ENCODE data around the gene SYCN.

Gene SYCN

DNA sequence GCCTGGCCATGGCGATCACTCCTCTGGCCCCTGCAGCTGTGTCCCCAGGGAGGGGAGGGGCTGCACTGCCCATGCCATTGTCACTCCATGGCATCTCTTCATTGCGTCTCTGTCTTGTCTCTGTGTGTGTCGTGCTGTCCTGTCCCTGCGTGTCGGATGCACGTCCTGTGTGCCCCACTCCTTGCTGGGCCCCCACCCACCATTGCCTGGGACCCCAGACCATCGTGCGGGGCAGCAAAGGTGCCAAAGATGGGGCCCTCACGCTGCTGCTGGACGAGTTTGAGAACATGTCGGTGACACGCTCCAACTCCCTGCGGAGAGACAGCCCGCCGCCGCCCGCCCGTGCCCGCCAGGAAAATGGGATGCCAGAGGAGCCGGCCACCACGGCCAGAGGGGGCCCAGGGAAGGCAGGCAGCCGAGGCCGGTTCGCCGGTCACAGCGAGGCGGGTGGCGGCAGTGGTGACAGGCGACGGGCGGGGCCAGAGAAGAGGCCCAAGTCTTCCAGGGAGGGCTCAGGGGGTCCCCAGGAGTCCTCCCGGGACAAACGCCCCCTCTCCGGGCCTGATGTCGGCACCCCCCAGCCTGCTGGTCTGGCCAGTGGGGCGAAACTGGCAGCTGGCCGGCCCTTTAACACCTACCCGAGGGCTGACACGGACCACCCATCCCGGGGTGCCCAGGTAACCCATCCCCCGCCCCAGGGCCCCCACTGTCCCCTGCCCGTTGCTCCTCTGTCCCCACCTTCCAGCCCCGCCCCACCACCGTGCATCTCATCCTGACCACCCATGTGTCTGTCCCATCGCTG is 31.2 kb downstream of the SYCN start:
- no peak for DNase-seq

DNA sequence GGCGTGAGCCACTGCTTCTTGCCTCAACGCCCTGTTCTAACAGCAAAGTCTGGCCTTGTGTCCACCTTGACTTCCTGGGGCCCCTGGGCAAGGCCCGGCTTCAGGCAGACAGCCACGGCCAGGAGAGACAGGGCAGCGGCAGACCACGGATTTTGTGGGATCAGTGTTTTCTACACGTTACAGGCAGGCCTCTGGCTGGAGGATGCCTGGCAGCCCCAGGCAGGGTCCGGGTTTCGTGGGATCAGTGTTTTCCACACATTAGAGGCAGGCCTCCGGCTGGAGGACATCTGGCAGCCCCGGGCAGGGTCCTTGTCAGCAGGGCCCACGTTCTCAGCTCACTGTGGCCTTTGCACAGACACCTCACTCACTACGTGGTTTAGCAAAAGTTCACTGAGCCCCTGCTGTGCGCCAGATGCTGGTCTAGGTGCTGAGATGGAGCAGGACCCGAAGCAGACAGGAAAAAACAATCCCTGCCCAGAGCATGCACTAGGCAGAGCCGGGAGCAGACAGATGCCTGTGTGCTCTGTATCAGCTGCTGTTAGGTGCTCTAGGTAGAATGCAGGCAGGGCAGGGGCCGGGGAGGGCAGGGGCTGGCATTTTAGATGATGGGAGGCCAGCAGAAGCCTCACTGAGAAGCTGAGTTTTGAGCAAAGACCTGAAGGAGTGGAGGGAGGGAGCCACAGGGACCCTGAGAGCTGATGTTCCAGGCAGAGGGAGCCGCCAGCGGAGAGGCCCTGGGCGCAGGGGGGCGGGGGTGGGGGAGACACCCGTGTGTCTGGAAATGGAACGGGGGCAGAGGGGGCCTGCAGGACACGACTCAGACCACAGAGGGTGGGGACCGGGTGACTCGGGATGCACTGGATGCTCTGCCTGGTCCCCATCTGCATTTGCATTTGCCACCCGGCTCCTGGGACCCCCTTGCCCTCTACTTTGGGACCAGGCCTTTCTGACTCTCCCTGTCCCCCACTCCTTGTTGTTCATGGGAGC is 32.3 kb downstream of the SYCN start:
- DNase-seq, result no peak

DNA sequence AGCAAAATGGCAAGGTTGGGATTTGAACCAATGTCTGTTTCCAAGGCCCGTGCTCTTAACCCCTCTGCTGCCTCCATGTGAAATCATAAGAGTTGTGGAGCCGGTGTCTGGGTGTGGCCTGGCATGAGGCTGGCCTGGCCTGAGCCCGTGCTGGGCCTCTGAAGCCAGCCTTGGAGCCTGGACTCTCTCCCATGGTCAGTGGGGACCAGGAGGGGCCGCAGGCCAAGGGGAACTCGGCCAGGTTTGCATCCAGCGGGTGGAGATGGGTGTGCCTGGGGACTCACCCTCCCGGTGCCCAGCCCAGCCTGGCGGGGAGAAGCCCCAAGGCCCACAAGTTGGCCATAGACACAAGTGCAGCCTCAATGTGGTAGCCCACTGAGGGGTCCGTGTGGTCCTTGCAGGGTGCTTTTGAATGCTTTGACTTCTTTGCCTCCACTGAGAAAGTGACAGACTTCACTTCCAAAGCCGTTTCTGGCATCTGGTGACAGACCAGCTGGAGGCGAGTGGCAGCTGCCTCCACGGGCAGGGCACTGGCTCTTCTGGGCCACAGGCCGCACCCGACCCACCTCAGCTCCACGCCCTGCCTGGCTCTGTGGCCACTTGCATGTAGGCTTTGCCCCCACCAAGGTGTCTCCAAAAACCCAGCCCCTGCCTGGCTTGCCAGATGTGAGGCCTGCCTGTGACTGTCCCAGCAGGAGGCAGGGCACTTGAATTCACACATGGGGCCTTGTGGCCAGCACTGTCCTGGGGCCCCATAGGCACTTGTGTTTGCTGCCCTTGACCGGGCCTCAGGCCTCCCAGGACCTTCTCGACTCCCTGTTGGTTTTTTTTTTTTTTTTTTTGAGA is 33.5 kb downstream of the SYCN start:
- no peak for DNase-seq

DNA sequence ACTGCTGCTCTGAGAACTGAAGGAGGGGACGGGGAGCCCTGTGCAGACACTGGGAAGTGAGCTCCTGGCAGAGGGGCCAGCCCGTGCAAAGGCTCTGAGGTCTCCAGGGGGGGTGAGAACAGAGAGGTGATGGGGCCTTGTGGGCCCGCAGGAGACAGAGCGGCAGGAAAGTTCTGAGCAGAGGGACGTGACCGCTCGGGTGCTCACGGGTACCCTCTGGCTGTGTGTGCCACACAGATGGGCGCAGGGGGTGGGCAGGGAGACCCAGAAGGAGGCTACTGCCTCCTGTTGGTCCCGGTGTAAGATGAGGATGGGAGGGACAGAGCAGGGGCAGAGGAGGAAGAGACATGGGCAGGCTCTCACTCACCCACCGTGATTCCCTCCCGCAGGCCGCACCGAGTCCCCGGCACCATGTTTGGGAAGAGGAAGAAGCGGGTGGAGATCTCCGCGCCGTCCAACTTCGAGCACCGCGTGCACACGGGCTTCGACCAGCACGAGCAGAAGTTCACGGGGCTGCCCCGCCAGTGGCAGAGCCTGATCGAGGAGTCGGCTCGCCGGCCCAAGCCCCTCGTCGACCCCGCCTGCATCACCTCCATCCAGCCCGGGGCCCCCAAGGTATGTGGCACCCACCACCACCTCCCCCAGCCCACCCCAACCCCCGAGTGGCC is 34.8 kb downstream of the SYCN start:
- DNase-seq, result no peak

DNA sequence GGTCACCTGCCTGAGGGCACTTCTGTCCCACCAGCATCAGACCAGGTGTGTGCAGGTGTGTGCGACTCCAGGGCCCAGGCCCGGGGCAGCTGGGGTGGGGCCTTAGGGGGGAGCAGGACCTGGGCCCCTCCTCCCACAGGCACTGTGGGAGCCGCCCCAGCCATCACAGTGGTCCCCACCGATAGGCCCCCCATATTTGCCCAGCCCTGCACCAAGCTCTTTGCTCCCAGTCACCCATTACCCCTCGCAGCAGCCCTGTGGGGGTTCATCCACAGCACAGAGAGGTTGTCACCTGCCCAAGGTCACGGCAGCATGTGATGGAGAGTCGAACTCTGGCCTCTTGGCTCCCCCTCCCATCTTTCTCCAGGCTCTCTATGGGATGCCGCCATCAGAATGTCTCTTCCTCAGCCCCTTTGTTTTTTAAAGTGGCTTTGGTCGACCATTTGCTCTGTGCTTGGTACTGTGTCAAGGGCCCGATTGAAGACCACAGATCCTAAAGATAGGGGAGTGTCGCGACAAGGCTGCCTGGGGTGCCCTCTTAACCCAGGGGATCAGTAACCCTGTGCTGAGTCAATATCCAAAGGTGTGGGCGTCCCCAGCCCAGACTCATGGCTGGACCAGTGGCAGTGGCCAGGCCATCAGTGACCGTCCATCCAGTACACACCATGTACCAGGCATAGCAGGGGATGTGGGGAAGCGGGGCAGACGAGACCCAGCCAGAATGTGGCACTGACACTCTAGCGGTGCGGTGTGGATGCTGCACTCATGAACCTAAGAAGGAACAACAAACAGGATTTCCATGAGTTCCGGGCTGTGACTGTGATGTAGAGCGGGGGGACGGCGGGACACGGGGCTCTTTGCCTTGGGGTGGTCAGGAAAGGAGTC is 35.6 kb downstream of the SYCN start:
- no peak for DNase-seq

DNA sequence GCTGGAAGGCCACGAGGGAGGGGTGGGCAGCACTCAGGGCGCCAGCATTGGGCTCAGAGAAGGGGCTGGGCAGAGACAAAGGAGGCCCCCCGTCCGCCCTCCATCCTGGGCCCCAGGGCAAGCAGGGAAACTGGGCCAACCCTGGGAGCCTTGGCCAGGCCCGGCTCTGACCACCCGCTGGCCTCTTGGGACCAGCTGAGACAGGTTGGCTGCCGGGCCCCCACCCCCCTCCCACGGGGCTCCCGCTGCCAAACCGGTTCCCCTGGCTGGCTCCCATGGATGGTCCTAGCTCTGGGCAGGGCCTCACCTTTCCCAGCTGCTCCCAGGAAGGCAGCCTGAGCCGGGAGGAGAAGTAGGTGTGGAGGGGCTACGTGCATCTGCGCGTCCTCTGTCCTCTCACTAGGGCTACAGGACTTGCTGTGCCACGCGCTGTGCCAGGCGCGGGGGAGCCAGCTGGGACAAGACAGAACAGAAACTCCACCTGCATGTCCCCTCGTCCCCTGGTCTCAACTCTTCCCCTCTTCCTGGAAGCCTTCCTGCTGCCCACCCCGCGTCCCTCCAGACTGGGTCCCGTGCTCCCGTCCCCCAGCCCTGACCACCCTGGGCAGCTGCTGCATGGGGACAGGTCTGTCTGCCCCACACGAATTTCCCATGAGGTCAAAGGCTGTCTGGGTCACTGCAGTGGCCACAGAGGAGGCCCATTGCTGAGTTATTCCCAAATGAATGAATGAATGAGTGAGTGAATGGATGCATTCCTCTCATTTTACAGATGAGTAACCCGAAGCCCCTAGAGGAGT is 36.4 kb downstream of the SYCN start:
- DNase-seq, result no peak

DNA sequence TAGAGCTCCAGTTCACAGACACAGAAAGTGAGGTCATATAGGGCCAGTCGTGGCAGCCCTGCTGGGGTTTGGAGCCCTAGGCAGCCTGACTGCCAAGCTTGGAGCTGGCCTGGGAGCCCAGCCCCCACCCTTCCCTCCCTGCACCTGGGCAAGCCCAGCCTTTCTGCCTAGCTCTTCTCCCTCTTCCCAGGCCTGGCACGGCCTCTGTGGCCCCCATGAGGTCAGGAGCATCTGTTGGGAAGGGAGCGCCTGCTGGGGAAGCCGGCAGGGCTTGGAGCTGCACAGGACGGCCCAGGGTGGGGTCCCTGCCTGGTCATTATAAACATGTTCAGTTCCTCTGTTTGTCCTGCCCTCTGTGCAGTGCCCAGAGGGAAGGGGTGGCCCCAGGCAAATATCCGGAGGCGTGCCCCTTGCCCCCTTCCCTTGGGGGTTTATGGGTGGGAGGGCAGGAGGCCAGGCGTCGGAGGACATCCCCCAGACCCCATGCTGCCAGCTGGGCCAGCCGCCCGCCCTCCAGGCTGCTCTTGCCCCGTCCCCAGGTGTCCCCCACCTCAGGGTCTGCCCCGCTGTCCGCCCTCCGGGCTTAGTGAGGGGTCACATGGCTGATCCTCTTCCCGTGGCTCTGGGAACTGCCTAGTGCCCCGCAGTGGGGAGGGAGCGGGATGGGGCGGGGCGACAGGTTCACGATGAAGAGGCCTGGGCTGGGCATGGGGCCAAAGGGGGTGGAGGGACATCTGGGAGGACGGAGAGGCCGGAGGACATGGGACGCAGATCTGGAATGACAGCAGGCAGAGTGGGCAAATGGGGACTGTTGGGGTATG is 37.3 kb downstream of the SYCN start:
- peak in 18 of 56 donors; percentile 6 to 54 (median 16) for DNase-seq

DNA sequence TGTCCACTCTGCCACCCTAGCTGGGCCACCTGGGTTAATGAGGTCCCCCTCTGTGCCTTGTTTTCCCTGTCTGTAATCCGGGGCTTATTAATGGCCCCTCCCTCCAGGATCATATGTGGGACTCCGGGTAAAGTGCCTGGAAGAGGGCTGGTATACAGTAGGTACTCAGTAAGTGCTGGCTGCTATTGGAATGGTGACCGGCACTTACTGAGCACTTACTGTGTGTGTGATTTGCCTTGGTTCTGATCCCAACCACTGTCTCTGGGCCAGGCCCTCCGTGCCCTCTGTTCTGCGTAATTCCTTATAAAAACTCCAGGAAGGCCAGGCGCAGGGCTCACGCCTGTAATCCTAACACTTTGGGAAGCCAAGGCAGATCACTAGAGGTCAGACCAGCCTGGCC is 38.2 kb downstream of the SYCN start:
- DNase-seq, result no peak

DNA sequence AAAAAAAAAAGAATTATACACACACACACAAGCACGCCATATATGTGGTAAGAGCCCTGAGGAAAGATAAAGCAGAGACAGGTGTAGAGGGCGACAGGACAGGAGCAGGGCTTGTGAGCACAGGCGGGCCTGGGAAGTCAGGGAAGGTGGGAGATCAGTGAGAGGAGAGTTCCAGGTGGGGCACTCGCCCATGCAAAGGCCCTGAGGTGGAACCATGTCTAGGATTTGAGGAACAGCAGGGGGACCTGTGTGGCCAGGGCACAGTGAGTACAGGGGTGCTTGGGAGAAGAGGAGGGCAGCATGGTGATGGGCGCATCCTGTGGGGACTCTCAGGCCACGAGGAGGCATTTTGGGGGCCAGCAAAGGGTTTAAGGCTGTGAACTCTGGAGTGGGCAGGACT is 39.8 kb downstream of the SYCN start:
- DNase-seq, result no peak

DNA sequence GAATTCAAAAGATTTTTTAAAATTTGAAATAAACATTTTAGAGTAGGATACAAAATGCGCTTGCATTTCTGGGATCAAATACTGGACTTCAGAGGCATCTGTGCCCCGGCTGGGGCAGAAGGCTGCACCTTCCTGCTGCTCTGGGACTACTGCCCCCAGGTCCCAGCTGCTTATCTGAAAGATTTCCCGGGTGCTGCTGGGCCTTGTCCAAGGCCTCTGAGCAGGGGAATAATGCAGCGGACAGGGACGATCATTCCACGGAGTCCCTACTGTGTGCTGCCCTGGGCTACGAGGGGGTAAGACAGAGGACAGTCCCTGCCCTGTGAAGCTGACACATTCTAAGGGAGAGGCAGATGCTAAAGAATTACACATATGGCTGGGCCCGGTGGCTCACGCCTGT is 40.4 kb downstream of the SYCN start:
- no peak for DNase-seq

DNA sequence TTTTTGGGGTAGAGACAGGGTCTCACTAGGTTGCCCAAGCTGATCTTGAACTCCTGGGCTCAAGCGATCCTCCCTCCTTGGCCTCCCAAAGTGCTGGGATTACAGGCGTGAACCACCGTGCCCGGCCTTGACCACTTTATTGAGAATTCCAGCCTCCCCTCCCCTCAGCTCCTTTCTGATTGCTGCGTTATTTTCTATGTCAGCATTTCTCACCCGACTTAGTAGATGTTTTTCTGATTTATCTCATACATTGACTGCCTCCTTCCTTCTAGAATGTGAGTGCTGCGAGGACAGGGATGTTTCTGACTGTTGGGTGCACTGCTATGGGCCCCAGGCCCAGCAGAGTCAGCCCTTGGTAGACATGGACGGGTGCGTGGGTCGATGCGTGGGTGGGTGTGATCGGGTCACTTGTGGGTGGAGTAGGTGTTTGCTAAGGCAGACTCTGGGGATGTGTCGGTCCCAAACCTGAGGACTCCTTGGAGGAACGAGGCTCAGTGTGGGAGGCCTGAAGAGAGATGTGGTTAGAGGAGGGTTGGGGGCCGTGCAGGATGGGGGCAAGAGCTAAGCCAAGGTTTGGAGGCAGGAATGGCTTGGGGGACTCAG is 41.5 kb downstream of the SYCN start:
- DNase-seq, result no peak

DNA sequence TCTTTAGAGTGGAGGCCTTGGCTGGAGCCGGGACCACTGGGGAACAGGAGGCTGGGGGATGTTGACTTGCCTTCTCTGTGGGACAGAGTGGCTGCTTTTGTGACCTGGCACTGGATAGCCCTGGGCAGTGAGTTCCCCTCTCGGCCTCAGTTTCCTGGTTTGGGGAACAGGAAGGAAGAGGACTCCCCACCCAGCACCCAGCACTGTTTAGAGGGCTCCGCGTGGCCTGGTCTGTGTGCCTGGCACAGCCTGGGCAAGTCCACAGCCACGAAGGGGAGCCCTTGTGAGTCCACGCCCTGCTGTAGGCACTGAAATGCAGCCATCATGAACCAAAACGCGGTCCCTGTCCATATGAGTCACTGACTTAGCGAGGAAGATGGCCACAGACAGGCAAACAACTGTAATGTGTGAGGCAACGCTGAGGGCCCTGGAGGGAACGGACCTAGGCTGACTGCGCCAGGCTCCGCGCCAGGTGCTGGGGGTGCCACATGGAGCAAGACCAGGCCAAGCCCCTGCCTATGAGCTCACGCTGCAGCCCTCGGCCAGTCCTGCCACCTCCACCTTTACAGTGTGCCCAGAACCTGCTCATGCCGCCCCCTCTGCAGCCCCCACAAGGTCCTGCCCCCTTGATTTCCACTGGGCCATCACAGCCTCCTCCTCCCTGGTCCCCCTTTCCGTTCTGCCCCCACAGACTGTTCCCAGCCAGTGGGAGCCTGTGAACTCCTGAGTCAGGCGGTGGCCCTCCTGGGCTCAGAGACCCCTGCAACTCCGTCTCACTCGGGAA is 43.0 kb downstream of the SYCN start:
- no peak for DNase-seq

DNA sequence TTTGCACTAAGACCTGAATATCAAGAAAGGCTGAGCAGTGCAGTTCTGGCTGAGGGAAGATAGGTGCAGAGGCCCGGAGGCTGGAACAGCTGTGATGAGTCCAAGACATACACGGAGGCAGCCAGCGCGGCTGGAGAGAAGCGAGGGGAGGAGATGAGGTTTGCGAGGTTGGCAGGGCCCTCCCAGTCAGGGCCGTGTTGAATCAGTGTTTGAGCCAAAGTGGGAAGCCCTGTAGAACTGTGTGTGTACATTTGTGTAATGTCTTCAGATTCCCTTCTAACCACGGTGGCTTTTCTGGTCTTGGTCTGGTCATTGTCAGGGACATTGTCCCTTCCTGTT is 43.6 kb downstream of the SYCN start:
- no peak for DNase-seq

DNA sequence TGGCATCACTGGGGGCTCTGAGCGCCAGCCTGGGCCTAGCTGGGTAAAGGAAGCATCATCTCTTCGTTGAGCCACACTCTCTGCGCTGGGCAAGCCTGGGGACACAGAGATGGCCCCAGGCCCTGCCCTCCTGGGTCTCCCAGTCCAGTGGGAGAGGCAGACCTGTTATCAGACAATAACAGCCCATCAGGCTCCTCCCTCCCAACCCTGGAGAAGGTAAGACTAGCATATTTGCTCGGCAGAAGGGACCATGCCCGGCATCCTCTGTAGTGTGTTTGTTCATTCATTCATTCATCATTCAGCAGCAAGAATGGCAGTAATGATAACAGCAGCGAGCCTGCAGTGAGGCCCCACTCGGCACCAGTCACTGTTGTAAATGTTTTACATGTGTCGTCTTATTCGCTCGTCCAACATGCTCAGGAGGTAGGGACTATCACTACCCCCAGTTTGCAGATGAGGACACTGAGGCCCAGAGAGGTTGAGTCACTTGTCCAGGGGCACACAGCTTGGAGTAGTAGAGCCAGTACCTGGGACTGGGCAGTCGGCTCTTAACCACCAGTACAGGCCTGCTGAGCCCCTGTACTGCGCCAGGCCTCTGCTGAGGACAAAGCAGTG is 45.3 kb downstream of the SYCN start:
- no peak for DNase-seq

DNA sequence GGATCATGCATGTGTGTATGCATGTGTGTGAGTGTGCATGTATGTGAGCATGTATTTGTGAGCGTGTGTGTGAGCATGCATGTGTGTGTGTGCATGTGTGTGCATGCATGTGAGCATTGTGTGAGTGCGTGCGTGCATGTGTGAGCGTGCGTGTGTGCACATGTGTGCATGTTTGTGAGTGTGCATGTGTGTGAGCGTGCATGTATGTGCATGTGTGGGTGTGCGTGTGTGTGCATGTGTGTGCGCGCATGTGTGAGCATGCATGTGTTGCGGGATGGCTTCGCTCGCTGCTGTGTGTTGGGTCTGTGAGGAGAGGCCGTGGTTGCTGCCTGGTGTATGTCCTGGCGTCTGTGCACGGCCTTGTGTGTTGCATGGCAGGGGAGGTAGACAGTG is 46.1 kb downstream of the SYCN start:
- DNase-seq, result no peak

DNA sequence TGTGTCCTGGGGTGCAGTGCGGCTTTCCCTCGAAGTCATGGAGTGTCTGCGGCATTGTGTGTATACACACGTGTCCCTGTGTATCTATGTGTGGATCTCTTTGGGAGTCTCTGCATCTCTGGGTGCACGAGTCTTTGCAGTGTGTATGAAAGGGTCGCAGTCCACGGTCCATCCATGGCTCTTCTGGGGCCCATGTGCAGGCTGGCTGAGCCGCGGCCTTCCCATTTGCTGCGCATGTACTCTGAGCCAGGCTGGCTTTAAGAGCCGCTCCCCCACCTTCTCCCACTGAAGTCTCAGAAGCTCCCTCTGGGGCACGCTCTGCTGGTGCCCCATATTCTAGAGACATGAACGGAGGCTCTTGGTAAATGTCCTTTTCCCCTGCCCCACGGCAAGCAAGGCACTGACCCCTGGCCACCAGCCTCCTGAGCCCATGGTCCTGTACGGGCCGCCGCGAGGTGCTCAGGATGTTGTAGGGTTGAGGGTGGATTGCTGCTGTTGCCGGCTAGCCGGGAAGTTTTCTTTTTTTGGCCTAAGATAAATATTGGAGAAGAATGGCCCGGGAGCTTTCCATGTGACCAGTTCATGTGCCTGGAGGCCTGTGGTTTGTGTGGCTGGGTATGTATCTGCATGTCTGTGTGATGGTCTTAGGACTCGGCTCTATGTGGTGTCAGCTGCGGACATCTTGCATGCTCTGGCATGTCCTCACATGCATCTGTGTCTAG is 46.6 kb downstream of the SYCN start:
- no peak for DNase-seq
